HG02852 (cell line): ENCODE results near the gene PAN2.
"Not testable (repeated sequence)": the region's sequence is repeated elsewhere in the genome, so short reads cannot be mapped to it uniquely, and the experiment has no call there.

Source experiments
- ATAC-seq: cut with Tn5 transposase; IDR thresholded peaks from one replicate; pipeline ENCODE4 v1.9.1; 2021; ENCODE audit warnings: mild to moderate bottlenecking, moderate library complexity; ENCODE audit not compliant: unreplicated experiment

PAN2 gene

GRCh38 chr12:56272468-56272867 lies 61.3 kb downstream of the PAN2 start:
- not testable (repeated sequence) for ATAC-seq

DNA sequence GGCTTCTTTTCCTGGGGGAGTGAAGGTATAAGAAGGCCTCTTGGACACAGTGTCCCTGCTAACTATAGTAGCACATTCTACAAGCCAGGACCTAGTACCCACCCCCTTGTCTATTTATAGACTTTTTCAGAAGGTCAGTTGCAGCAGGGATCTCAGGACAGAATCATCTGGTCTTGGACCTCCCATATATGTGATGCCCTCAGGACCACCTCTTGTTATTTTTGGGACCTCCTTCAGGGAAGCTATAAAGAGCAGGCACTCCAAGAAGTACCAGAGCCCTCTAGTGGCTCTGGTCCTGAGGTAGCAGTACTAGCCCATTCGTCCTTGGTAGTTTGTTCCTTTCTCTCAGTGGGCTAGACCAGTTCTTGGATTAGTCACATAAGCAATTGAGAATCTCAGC lies 62.8 kb downstream of the PAN2 start:
- ATAC-seq = no peak

DNA sequence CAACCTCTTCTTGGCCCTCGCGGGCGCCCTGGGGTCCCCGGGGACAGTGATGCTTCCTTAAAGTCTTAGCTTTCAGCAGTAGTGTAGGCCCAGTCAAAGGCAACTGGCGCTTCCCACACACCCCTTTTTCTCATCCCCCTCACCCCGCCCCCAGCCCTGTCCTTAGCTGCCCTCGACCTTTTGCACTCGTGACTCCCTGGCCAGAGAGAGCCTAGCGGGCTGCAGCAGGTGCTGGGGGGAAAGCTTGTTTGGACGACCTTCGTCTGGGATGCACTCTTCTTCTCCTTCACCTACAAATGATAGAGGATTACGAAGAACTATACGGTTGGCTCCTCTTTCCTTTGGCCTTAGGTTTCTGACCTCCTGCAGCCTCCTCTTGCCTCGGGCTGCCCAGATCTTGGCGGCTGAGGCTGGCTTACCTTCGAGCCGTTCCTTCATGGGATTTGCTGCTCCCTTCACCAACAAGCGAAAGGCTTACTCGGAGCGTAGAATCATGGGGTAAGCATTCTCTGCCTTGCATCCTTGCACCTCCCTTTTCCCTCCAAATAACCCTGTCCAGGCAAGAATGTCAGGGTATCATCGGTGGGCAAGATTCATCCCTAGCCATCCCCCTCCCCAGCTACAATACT lies 66.2 kb downstream of the PAN2 start:
- no peak for ATAC-seq

DNA sequence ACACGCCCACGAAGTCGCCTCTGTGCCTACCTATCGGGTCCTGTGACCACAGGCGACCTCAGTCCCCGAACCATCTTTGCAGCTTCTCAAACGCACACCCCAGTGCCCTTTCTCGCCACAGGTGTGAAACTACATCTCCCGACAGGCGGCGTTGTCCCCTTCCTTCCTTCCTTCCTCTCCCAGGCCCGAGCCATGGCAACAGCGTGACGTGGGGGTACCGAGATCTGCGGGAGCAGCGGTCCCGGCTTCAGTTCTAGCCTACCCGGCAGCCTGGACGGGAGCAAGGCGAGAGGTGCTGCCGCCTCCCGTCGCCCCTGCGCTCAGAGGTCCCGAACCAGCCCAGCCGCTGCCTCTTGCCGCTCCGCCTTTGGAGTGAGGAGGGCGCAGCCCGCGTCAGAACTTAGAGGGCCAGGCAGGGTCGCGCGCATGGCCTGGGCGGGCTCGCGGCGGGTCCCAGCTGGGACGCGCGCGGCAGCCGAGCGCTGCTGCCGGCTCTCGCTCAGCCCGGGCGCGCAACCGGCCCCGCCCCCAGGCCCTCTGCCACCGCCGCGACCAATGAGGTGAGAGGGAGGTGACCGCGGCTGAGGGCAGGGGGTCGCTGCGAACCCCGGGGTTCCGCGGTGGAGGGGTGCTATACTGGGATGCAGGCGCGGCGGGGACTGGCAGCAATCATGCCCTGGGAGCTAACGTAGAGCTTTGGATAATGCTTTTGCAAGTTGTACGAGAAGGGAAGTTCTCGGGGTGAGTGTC lies 66.9 kb downstream of the PAN2 start, which contains the start of gene COQ10A:
Gene COQ10A, plus strand, starts transcription at position 250 of the 750 bp plus-strand sequence. Its CDS starts 177 bp downstream, at position 427.
- ATAC-seq = peak; percentile 91
